NCI-H146 treated with DMSO at 0.1 percent for 48 hours (cell line): ENCODE data around the gene BMP4.
"Not testable (repeated sequence)": the region's sequence is repeated elsewhere in the genome, so short reads cannot be mapped to it uniquely, and the experiment has no call there.

ENCODE experiments used
- DNase-seq: peaks from one replicate; lab custom pipeline; 2025; ENCODE audit not compliant: unreplicated experiment; lab: John Stamatoyannopoulos, UW

BMP4 gene

GRCh38 chr14:53956427-53957201 lies at the start of gene BMP4:
BMP4 (minus strand) TSS chr14:53956825; CDS start chr14:53952222, 4,603 bp downstream.
- DNase-seq: no peak

- DNase-seq: no peak
These were observed 46.4 kb upstream of the BMP4 start for GRCh38 chr14:54003064-54003463.

- DNase-seq: no peak
These were observed 46.0 kb upstream of the BMP4 start for GRCh38 chr14:54002653-54003052.

GRCh38 chr14:54001189-54001878 lies 44.7 kb upstream of the BMP4 start:
- no peak for DNase-seq

- DNase-seq: no peak
These were observed 43.8 kb upstream of the BMP4 start for GRCh38 chr14:54000341-54000811.

GRCh38 chr14:53999061-53999488 lies 42.5 kb upstream of the BMP4 start:
- no peak for DNase-seq

- no peak for DNase-seq
These were observed 39.4 kb upstream of the BMP4 start for GRCh38 chr14:53996041-53996440.

GRCh38 chr14:53993920-53994607 lies 37.4 kb upstream of the BMP4 start:
- no peak for DNase-seq

- DNase-seq: no peak
These were observed 34.4 kb upstream of the BMP4 start for GRCh38 chr14:53990978-53991377.

- not testable (repeated sequence) for DNase-seq
These were observed 30.1 kb upstream of the BMP4 start for GRCh38 chr14:53986718-53987117.

- not testable (repeated sequence) for DNase-seq
These were observed 28.3 kb upstream of the BMP4 start for GRCh38 chr14:53984958-53985357.

GRCh38 chr14:53983112-53983511 lies 26.5 kb upstream of the BMP4 start:
- no peak for DNase-seq

GRCh38 chr14:53982546-53982945 lies 25.9 kb upstream of the BMP4 start:
- DNase-seq: no peak

GRCh38 chr14:53979747-53980642 lies 23.4 kb upstream of the BMP4 start:
- DNase-seq: no peak

GRCh38 chr14:53979113-53979681 lies 22.6 kb upstream of the BMP4 start:
- no peak for DNase-seq

- no peak for DNase-seq
These were observed 21.6 kb upstream of the BMP4 start for GRCh38 chr14:53978194-53978593.

- DNase-seq: no peak
These were observed 18.8 kb upstream of the BMP4 start for GRCh38 chr14:53975444-53975843.

- no peak for DNase-seq
These were observed 14.9 kb upstream of the BMP4 start for GRCh38 chr14:53971521-53971920.

GRCh38 chr14:53969326-53969725 lies 12.7 kb upstream of the BMP4 start:
- DNase-seq: no peak

GRCh38 chr14:53968726-53969125 lies 12.1 kb upstream of the BMP4 start:
- no peak for DNase-seq
